Glomerular endothelial cell (primary cell): ENCODE measurements around the gene SOST. TPM values are rescaled to one million over a fixed set of nuclear protein-coding genes. Genes with fewer than 3 reads are reported as not detected.

Source experiments
- DNase-seq: peaks from one replicate; pipeline ENCODE4 v3.0.0-alpha.2; 2011; ENCODE audit warnings: low read depth, low spot score; ENCODE audit errors: extremely low read depth
- total RNA-seq: library from RNA; depleted of rRNA; stranded (reverse); fragments of >200 nt; gene quantifications from 2 replicates; pipeline ENCODE4 v1.2.3, GENCODE V29; 2015

The SOST gene
- total RNA-seq, 1 donor from 2014 or later: not detected

DNA sequence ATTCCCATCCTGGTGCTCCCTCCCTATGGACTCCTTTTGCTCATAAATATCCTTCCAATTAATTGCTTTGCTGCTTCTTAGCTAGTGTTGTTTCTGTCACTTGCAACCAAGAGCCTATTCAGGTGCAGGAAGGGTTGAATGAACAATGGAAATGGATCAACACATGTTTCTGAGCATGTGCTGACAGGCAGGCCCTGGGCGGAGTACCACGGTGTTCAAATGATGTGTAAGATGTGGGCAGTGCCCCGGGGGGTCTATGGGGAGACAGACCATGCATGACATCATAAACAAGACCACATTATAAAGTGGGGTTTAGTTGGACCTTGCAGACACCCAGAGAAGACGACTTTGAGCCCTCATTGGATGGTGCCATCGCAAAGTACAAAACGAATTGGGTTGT, 48.5 kb downstream of the SOST start:
- no peak for DNase-seq

DNA sequence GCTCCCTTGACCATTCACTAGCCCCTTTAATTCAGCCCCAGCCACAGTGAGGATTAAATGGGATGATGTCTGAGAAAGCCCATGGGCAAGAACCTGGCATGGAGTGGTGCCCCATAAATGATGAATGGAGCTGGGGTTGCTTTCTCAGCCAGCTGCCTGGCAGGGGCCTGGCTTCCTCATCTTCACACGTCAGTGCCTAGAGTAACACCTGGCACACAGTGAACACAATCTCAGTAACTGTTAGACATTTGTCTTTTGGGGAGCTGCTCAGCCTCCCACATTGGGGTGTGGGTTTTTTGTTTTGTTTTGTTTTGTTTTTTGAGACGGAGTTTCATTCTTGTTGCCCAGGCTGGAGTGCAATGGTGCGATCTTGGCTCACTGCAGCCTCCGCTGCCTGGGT, 49.4 kb downstream of the SOST start:
- DNase-seq: no peak

GRCh38 chr17:43707184-43707583, 51.4 kb downstream of the SOST start:
- no peak for DNase-seq

GRCh38 chr17:43706235-43706634, 52.4 kb downstream of the SOST start:
- no peak for DNase-seq

Other genes with a start within 250 kb of the SOST start
- gene ETV4, start 212.5 kb downstream of the SOST start, total RNA-seq: 14.2 and 22.4 TPM in 2 replicates
- 1.9 TPM in 1 of 2 replicates, not detected in the other for gene MEOX1, start 96.9 kb downstream of the SOST start, total RNA-seq
- gene DUSP3, start 20.2 kb upstream of the SOST start, total RNA-seq: 77.5 and 84.3 TPM in 2 replicates
- gene CFAP97D1, start 21.6 kb upstream of the SOST start, total RNA-seq: not detected in 2 replicates
- 3.6 and 4.1 TPM in 2 replicates for gene MPP3, start 74.4 kb upstream of the SOST start, total RNA-seq
- gene CD300LG, start 88.4 kb upstream of the SOST start, total RNA-seq: not detected in 2 replicates
- gene MPP2, start 148.7 kb upstream of the SOST start, total RNA-seq: 1.2 and 1.9 TPM in 2 replicates
- not detected in 2 replicates for gene PPY, start 183.7 kb upstream of the SOST start, total RNA-seq
- 0.64 TPM in 1 of 2 replicates, not detected in the other for gene PYY, start 195.1 kb upstream of the SOST start, total RNA-seq
- 1.8 and 4.6 TPM in 2 replicates for gene NAGS, start 245.8 kb upstream of the SOST start, total RNA-seq